Fibroblast of lung (primary cell): Measurements from ENCODE around the gene BID.

Source experiments
- EZH2 ChIP-seq: IDR thresholded peaks from 2 replicates; pipeline ENCODE4 v1.5.1; 2012; ENCODE audit warnings: low read length, control low read depth, mild to moderate bottlenecking; ENCODE audit errors: missing control alignments
- TF ChIP-seq, protein P1 (sequence below), 2 donors: IDR thresholded peaks in 1 of 2; conservative IDR thresholded peaks in 1 of 2; 1 replicate in 1 of 2; 2 replicates in 1 of 2; pipeline ENCODE4 v1.5.1; 2011 to 2012; ENCODE audit warnings: low read length in 2 of 2, control low read depth in 1 of 2, inconsistent platforms in 1 of 2, low read depth in 1 of 2, mild to moderate bottlenecking in 1 of 2

DNA sequence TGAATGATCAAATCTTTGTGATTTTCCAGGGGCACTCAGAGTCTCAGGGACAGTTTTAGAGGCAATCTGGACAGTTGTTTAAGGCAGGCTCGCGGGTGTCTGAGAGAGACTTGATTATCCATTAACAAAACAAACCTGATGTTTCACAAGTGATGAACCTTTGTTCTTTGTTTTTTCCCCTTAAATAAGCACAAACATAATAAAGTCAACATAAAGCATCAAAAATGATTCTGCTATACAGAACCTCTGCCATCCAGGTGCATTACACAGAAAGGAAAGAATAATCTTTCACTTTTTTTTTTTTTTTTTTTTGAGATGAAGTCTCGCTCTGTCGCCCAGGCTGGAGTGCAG, 13.2 kb downstream of the BID start:
- no peak for TF ChIP-seq EZH2
- TF ChIP-seq, protein P1, sequence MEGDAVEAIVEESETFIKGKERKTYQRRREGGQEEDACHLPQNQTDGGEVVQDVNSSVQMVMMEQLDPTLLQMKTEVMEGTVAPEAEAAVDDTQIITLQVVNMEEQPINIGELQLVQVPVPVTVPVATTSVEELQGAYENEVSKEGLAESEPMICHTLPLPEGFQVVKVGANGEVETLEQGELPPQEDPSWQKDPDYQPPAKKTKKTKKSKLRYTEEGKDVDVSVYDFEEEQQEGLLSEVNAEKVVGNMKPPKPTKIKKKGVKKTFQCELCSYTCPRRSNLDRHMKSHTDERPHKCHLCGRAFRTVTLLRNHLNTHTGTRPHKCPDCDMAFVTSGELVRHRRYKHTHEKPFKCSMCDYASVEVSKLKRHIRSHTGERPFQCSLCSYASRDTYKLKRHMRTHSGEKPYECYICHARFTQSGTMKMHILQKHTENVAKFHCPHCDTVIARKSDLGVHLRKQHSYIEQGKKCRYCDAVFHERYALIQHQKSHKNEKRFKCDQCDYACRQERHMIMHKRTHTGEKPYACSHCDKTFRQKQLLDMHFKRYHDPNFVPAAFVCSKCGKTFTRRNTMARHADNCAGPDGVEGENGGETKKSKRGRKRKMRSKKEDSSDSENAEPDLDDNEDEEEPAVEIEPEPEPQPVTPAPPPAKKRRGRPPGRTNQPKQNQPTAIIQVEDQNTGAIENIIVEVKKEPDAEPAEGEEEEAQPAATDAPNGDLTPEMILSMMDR (conservative IDR thresholded peaks at IDR 0.05 in 1 of 2, IDR thresholded peaks at IDR 0.05 in 1 of 2; ENCODE audit: low read depth in 1 of 2, low read length in 2 of 2), result no peak
